ENCODE measurements around the gene CNTLN. TPM values are rescaled to one million over a fixed set of nuclear protein-coding genes. Genes with fewer than 3 reads are reported as not detected.
A peak's percentile ranks its signal among the peaks of the same experiment; 100 is the strongest.

Gene CNTLN
- total RNA-seq, 1 experiment from 2014 or later = 7.8 TPM

- Histone ChIP-seq H3K4me1 (no peaks in the 10 kb centered on the region), H3K9me3 (no peaks in the 10 kb centered on the region), H3K4me3 (ENCODE audit: low read depth, low read length) (no peak overlapping the region), H3K27me3 (replicated peaks; ENCODE audit: control insufficient read depth, insufficient read depth, low read length) (no peaks in the 10 kb centered on the region), H3K36me3 (ENCODE audit: control insufficient read depth, insufficient read depth, low read length) (no peaks in the 10 kb centered on the region)
- TF ChIP-seq CTCF (IDR thresholded peaks at IDR 0.05; ENCODE audit: insufficient read depth in 1 of 2, low read depth in 1 of 2, low read length in 1 of 2, severe bottlenecking in 1 of 2, unreplicated experiment in 1 of 2) = no peak
- Mint-ChIP-seq H3K27ac (ENCODE audit: unreplicated experiment) (no peak overlapping the region), H3K9me3 (ENCODE audit: unreplicated experiment) (no peaks in the 10 kb centered on the region), H3K4me3 (ENCODE audit: unreplicated experiment) (no peak overlapping the region), H3K36me3 (ENCODE audit: insufficient read depth, unreplicated experiment) (no peaks in the 10 kb centered on the region), H3K4me1 (ENCODE audit: low read depth, unreplicated experiment) (peaks cover 6% of the 10 kb centered on the region), H3K27me3 (ENCODE audit: insufficient read depth, unreplicated experiment) (no peaks in the 10 kb centered on the region)
- ChIA-PET POLR2A (no interaction called here), CTCF (no interaction called here)
- DNase-seq = peak in 1 of 2 experiments; percentile 1
- intact Hi-C loops (cut with micrococcal nuclease; ENCODE audit: unreplicated experiment) = no loop called here
- BruUV-seq (replicated peaks) = no TSS peak
Observed at GRCh38 chr9:17470036-17470813, 335.4 kb downstream of the CNTLN start.

- no peaks in the 10 kb centered on the region for H3K27me3 Mint-ChIP-seq (ENCODE audit: insufficient read depth, unreplicated experiment)
- no peaks in the 10 kb centered on the region for H3K4me1 ChIP-seq
- DNase-seq = no peak
- no peaks in the 10 kb centered on the region for H3K36me3 ChIP-seq (ENCODE audit: control insufficient read depth, insufficient read depth, low read length)
- CTCF ChIA-PET = no interaction called here
- no peak overlapping the region for H3K4me3 ChIP-seq (ENCODE audit: low read depth, low read length)
- no peak overlapping the region for H3K27ac Mint-ChIP-seq (ENCODE audit: unreplicated experiment)
- TF ChIP-seq CTCF (IDR thresholded peaks at IDR 0.05; ENCODE audit: insufficient read depth in 1 of 2, low read depth in 1 of 2, low read length in 1 of 2, severe bottlenecking in 1 of 2, unreplicated experiment in 1 of 2) = no peak
- H3K36me3 Mint-ChIP-seq (ENCODE audit: insufficient read depth, unreplicated experiment) = no peaks in the 10 kb centered on the region
- peaks cover 6% of the 10 kb centered on the region for H3K4me1 Mint-ChIP-seq (ENCODE audit: low read depth, unreplicated experiment)
- no peaks in the 10 kb centered on the region for H3K9me3 Mint-ChIP-seq (ENCODE audit: unreplicated experiment)
- POLR2A ChIA-PET = no interaction called here
- no TSS peak for BruUV-seq (replicated peaks)
- intact Hi-C loops (cut with micrococcal nuclease; ENCODE audit: unreplicated experiment) = no loop called here
- H3K27me3 ChIP-seq (replicated peaks; ENCODE audit: control insufficient read depth, insufficient read depth, low read length) = no peaks in the 10 kb centered on the region
- H3K9me3 ChIP-seq = no peaks in the 10 kb centered on the region
- no peak overlapping the region for H3K4me3 Mint-ChIP-seq (ENCODE audit: unreplicated experiment)
Observed at GRCh38 chr9:17472126-17472525, 337.3 kb downstream of the CNTLN start.

- Mint-ChIP-seq H3K4me3 (ENCODE audit: unreplicated experiment) (no peak overlapping the region), H3K27me3 (ENCODE audit: insufficient read depth, unreplicated experiment) (no peaks in the 10 kb centered on the region), H3K27ac (ENCODE audit: unreplicated experiment) (no peak overlapping the region), H3K9me3 (ENCODE audit: unreplicated experiment) (no peaks in the 10 kb centered on the region), H3K36me3 (ENCODE audit: insufficient read depth, unreplicated experiment) (no peaks in the 10 kb centered on the region), H3K4me1 (ENCODE audit: low read depth, unreplicated experiment) (no peaks in the 10 kb centered on the region)
- TF ChIP-seq CTCF (IDR thresholded peaks at IDR 0.05; ENCODE audit: insufficient read depth in 1 of 2, low read depth in 1 of 2, low read length in 1 of 2, severe bottlenecking in 1 of 2, unreplicated experiment in 1 of 2) = no peak
- H3K9me3 ChIP-seq = no peaks in the 10 kb centered on the region
- intact Hi-C loops (cut with micrococcal nuclease; ENCODE audit: unreplicated experiment) = no loop called here
- ChIA-PET POLR2A (no interaction called here), CTCF (no interaction called here)
- BruUV-seq (replicated peaks) = no TSS peak
- DNase-seq = no peak
- H3K27me3 ChIP-seq (replicated peaks; ENCODE audit: control insufficient read depth, insufficient read depth, low read length) = no peaks in the 10 kb centered on the region
- H3K4me3 ChIP-seq (ENCODE audit: low read depth, low read length) = no peak overlapping the region
- no peaks in the 10 kb centered on the region for H3K36me3 ChIP-seq (ENCODE audit: control insufficient read depth, insufficient read depth, low read length)
- H3K4me1 ChIP-seq = no peaks in the 10 kb centered on the region
Observed at GRCh38 chr9:17476401-17476800, 341.6 kb downstream of the CNTLN start.
